ENCODE measurements around the gene RHOBTB3. TPM values are rescaled to one million over a fixed set of nuclear protein-coding genes. Genes with fewer than 3 reads are reported as not detected.
A peak's percentile ranks its signal among the peaks of the same experiment; 100 is the strongest.

Gene RHOBTB3
- total RNA-seq, 6 experiments from 2014 or later: 24.1 to 49.1 (median 38.9) TPM

DNA sequence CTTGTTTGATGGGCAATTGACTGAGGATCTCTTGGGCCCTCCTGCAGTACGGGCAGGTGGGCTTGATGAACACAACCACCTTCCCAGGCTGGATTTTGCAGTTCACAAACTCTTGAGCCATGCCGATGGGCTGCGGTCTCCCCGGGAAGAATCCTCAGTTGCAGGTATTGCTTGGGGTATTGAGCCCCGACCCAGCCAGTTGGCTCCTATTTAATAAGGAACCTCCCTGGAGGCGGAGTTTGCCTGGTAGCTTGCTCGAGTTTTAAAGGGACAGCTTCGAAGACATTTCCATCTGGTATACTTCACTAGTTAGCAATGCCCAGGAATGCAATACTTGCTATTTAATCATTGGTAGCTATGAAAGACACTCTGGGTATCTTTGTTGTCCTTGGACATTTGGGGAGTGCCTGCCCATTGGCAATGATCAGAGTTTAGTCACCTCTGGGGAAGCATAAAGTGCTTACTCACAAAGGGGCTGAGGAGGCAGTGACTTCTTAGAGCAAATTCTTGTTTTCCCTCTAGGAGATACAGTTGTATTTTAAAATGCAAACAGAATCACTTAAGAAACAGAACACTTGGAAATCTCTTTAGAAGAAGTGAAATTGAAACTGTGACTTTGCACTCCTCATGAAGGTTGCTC, 91.5 kb downstream of the RHOBTB3 start, which contains the start of gene GLRX:
TSS of gene GLRX (minus strand) at position 185 of the 640 bp plus-strand sequence. CDS start at position 121, 64 bp downstream.
- TF ChIP-seq CTCF (IDR thresholded peaks at IDR 0.05): no peak
- peak; percentile 96 for TF ChIP-seq POLR2A (IDR thresholded peaks at IDR 0.05)
- DNase-seq (peak; percentile 69 to 85 (median 80)), ATAC-seq (peak; percentile 58 to 77 (median 70))

GRCh38 chr5:95823218-95823737, 92.1 kb downstream of the RHOBTB3 start:
- DNase-seq (no peak), ATAC-seq (no peak)
- Histone ChIP-seq H3K4me3 (peak overlapping the region; percentile 72 to 79 (median 75)), H3K27me3 (no peaks in the 10 kb centered on the region), H3K4me1 (peaks cover 0 to 55% (median 21%) of the 10 kb centered on the region in 4 donors), H3K27ac (peak overlapping the region; percentile 80 to 87 (median 81)), H3K36me3 (no peaks in the 10 kb centered on the region), H3K9me3 (no peaks in the 10 kb centered on the region)
- intact Hi-C loops (cut with DNase I): no loop called here
- TF ChIP-seq POLR2A (IDR thresholded peaks at IDR 0.05): no peak
- no peak for TF ChIP-seq CTCF (IDR thresholded peaks at IDR 0.05)
- 40% methylated on average over 7 of the region's 7 CpGs for WGBS (ENCODE audit: insufficient coverage, low coverage, low lambda C conversion rate, missing lambda C conversion rate)

More for the DNA sequence above, 91.5 kb downstream of the RHOBTB3 start, which contains the start of gene GLRX:
- Histone ChIP-seq H3K27me3 (no peaks in the 10 kb centered on the region), H3K4me1 (peaks cover 0 to 55% (median 21%) of the 10 kb centered on the region in 4 donors), H3K36me3 (no peaks in the 10 kb centered on the region), H3K9me3 (no peaks in the 10 kb centered on the region), H3K4me3 (peak within 1 kb of the TSS; percentile 72 to 79 (median 75)), H3K27ac (peak within 1 kb of the TSS; percentile 80 to 87 (median 81))
- intact Hi-C loops (cut with DNase I): no loop called here
- 0% methylated on average over 3 of the region's 8 CpGs for WGBS (ENCODE audit: insufficient coverage, low coverage, low lambda C conversion rate, missing lambda C conversion rate)

DNA sequence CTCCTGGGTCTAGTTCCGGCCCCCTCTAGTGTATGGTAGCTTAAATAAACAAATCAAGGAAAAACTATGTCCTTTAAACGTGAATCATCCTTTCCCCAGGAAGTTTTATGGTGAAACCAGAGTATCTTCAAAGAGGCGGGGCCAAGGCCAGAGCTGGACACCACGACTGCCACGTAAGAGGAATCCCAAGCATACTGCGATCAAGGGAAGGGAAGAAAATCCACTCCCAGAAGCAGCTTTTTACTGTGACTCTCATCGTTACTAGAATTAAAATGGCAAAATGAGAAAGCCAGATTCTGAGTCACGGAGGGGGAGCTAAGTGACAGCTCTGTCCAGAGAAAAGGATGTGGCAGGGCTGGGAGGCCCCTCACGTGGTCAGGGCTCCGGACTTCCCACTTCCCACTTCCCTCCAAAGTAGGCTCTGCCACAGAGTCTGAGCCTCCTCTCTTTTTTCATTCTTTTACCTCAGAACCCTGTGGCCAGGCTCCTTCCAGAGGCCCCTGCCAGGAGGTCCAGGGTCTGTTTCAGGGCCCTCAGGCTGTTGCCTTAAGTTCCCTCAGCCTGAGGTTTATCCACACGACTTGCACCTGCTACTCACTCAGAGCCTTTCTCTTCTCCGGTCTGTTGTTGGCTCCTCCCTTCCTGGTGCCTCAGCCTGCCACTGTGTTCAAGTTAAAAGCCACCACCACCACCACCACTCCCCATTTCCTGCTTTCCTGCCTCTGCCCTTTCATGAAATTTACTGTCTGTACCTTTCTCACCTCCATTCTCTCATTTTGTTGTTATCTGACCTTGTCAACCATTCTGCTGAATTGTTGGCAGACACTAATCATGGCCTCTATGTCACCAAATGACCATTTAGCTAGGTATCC, 92.8 kb downstream of the RHOBTB3 start:
- 24% methylated on average over 11 of the region's 12 CpGs for whole genome bisulfite sequencing (ENCODE audit: insufficient coverage, low coverage, low lambda C conversion rate, missing lambda C conversion rate)
- Histone ChIP-seq H3K27me3 (no peaks in the 10 kb centered on the region), H3K9me3 (no peaks in the 10 kb centered on the region), H3K36me3 (no peaks in the 10 kb centered on the region), H3K4me3 (peak overlapping the region in 2 of 3 donors; percentile 10 to 12), H3K4me1 (peaks cover 0 to 52% (median 20%) of the 10 kb centered on the region in 4 donors), H3K27ac (peak overlapping the region; percentile 80 to 87 (median 81))
- peak; percentile 47 for TF ChIP-seq POLR2A (IDR thresholded peaks at IDR 0.05)
- no peak for TF ChIP-seq CTCF (IDR thresholded peaks at IDR 0.05)
- DNase-seq (peak in 2 of 3 donors; percentile 60 to 74), ATAC-seq (peak; percentile 16 to 37 (median 26))
- intact Hi-C loops (cut with DNase I): no loop called here

DNA sequence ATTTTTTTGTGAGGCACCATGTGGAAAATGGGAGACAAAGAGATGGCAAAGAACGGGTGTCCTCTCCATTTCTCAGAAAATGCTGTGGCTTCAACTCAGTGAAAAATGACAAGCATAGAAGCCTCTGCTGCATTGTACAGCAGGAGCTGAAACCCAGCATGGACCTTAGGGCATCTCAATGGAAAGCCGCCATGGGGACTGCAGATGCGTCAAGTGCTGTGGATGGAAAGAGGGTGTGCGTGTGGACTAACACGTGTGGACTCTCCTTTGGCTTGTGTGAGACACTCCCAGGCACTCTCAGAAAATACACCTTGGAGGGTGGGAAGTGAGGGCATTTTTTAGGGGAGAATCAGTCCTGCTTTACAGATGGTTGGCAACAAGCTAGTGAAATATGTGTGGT, 93.6 kb downstream of the RHOBTB3 start:
- intact Hi-C loops (cut with DNase I): no loop called here
- 86% methylated on average over 5 of the region's 5 CpGs for WGBS (ENCODE audit: insufficient coverage, low coverage, low lambda C conversion rate, missing lambda C conversion rate)
- peak overlapping the region; percentile 80 to 87 (median 81) for H3K27ac ChIP-seq
- TF ChIP-seq POLR2A (IDR thresholded peaks at IDR 0.05) (no peak), CTCF (IDR thresholded peaks at IDR 0.05) (no peak)
- H3K9me3 ChIP-seq: no peaks in the 10 kb centered on the region
- H3K4me3 ChIP-seq: no peak overlapping the region
- no peaks in the 10 kb centered on the region for H3K27me3 ChIP-seq
- DNase-seq (no peak), ATAC-seq (no peak)
- no peaks in the 10 kb centered on the region for H3K36me3 ChIP-seq
- peaks cover 0 to 45% (median 18%) of the 10 kb centered on the region in 4 donors for H3K4me1 ChIP-seq
